Adrenal gland (tissue), 5 donors: ENCODE data around the gene TRIML2.

Source experiments
- POLR2A ChIP-seq, 2 donors: fragments of 450-650 bp; IDR thresholded peaks; one replicate each; pipeline ENCODE4 v1.6.1; 2017; ENCODE audit warnings: antibody characterized with exemption in 2 of 2, mild to moderate bottlenecking in 2 of 2, moderate library complexity in 1 of 2
- TF ChIP-seq, protein P1 (sequence below), 6 experiments: fragments of 450-650 bp in 4 of 6; fragments of 200-600 bp in 2 of 6; sonication (generic) in 1 of 6; IDR thresholded peaks; 1 replicate in 5 of 6; 2 replicates in 1 of 6; pipeline versions ENCODE4 v1.5.1 to v1.8.0; 2016 to 2021; ENCODE audit warnings: antibody characterized with exemption in 6 of 6, mild to moderate bottlenecking in 2 of 6, moderate library complexity in 1 of 6
- donor health status: DM: no; HTN: no; CAD: no.

- TF ChIP-seq, protein P1, sequence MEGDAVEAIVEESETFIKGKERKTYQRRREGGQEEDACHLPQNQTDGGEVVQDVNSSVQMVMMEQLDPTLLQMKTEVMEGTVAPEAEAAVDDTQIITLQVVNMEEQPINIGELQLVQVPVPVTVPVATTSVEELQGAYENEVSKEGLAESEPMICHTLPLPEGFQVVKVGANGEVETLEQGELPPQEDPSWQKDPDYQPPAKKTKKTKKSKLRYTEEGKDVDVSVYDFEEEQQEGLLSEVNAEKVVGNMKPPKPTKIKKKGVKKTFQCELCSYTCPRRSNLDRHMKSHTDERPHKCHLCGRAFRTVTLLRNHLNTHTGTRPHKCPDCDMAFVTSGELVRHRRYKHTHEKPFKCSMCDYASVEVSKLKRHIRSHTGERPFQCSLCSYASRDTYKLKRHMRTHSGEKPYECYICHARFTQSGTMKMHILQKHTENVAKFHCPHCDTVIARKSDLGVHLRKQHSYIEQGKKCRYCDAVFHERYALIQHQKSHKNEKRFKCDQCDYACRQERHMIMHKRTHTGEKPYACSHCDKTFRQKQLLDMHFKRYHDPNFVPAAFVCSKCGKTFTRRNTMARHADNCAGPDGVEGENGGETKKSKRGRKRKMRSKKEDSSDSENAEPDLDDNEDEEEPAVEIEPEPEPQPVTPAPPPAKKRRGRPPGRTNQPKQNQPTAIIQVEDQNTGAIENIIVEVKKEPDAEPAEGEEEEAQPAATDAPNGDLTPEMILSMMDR (IDR thresholded peaks at IDR 0.05) = no peak
- TF ChIP-seq POLR2A (IDR thresholded peaks at IDR 0.05) = no peak
Measured at GRCh38 chr4:188061083-188061482, 48.3 kb downstream of the TRIML2 start.
